IMR-90 (cell line): ENCODE results near the gene CBR4.

Experiments used
- BHLHE40 ChIP-seq: fragments of 150-350 bp; IDR thresholded peaks from 2 replicates; pipeline ENCODE4 v1.6.1; 2016; ENCODE audit warnings: mild to moderate bottlenecking, low read depth, low read length
- CEBPB ChIP-seq: IDR thresholded peaks from 2 replicates; pipeline ENCODE4 v1.6.1; 2012; ENCODE audit warnings: low read depth, low read length, improper control_type of control experiment
- CHD1 ChIP-seq: IDR thresholded peaks from 2 replicates; pipeline ENCODE4 v1.6.1; 2012; ENCODE audit warnings: low read depth, low read length, improper control_type of control experiment
- MAFK ChIP-seq: IDR thresholded peaks from 2 replicates; pipeline ENCODE4 v1.6.1; 2012; ENCODE audit warnings: low read depth, low read length, improper control_type of control experiment
- MXI1 ChIP-seq: IDR thresholded peaks from 2 replicates; pipeline ENCODE4 v1.6.1; 2012; ENCODE audit warnings: low read depth, mild to moderate bottlenecking, low read length, moderate library complexity, borderline replicate concordance
- NFE2L2 ChIP-seq: fragments of 150-350 bp; IDR thresholded peaks from 2 replicates; pipeline ENCODE4 v1.6.1; 2016; ENCODE audit warnings: low read depth, mild to moderate bottlenecking, low read length
- POLR2A ChIP-seq: IDR thresholded peaks from 2 replicates; pipeline ENCODE4 v1.6.1; 2012; ENCODE audit warnings: mild to moderate bottlenecking, low read depth, low read length
- RAD21 ChIP-seq: IDR thresholded peaks from 2 replicates; pipeline ENCODE4 v1.6.1; 2012; ENCODE audit warnings: low read length, improper control_type of control experiment
- RCOR1 ChIP-seq: IDR thresholded peaks from 2 replicates; pipeline ENCODE4 v1.6.1; 2012; ENCODE audit warnings: mild to moderate bottlenecking, low read length, improper control_type of control experiment; ENCODE audit not compliant: insufficient replicate concordance
- RFX5 ChIP-seq: IDR thresholded peaks from 2 replicates; pipeline ENCODE4 v1.8.0; 2012; ENCODE audit warnings: low read depth, mild to moderate bottlenecking, low read length, moderate library complexity
- SMC3 ChIP-seq: fragments of 150-350 bp; IDR thresholded peaks from 2 replicates; pipeline ENCODE4 v1.6.1; 2016; ENCODE audit warnings: low read depth, mild to moderate bottlenecking, antibody characterized with exemption, low read length, moderate library complexity
- TF ChIP-seq, protein P1 (sequence below): conservative IDR thresholded peaks from 2 replicates; pipeline ENCODE4 v1.5.1; 2012; ENCODE audit warnings: mild to moderate bottlenecking, low read depth, low read length, improper control_type of control experiment
- TF ChIP-seq, protein P2 (sequence below): fragments of 150-350 bp; IDR thresholded peaks from 2 replicates; pipeline ENCODE4 v1.6.1; 2017; ENCODE audit warnings: mild to moderate bottlenecking, antibody characterized with exemption, low read length, low read depth

DNA sequence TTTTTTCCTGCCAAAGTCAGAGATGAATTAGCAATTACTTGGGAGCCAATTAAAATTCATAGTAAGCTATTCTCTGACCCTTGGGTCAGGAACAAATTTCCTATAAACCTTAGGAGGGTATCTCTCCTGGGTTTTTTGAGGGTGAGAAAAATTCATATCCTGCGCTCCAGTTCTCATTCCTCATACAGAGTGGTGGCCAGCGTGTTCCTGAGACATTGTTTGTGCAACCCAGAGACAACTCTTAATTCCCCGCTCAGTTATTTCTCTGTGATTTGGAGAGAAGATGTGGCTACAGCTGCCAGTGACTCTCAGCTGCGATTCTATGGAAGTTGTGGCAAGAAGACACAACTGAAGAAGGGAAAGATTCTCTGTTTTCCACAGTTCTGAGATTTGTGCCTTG lies 37.9 kb upstream of the CBR4 start:
- TF ChIP-seq RFX5: no peak
- TF ChIP-seq, protein P1, sequence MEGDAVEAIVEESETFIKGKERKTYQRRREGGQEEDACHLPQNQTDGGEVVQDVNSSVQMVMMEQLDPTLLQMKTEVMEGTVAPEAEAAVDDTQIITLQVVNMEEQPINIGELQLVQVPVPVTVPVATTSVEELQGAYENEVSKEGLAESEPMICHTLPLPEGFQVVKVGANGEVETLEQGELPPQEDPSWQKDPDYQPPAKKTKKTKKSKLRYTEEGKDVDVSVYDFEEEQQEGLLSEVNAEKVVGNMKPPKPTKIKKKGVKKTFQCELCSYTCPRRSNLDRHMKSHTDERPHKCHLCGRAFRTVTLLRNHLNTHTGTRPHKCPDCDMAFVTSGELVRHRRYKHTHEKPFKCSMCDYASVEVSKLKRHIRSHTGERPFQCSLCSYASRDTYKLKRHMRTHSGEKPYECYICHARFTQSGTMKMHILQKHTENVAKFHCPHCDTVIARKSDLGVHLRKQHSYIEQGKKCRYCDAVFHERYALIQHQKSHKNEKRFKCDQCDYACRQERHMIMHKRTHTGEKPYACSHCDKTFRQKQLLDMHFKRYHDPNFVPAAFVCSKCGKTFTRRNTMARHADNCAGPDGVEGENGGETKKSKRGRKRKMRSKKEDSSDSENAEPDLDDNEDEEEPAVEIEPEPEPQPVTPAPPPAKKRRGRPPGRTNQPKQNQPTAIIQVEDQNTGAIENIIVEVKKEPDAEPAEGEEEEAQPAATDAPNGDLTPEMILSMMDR: no peak
- no peak for TF ChIP-seq POLR2A
- TF ChIP-seq CHD1: no peak
- no peak for TF ChIP-seq NFE2L2
- no peak for TF ChIP-seq BHLHE40
- TF ChIP-seq MAFK: no peak
- TF ChIP-seq RAD21: no peak
- no peak for TF ChIP-seq MXI1
- TF ChIP-seq SMC3: no peak
- TF ChIP-seq, protein P2, sequence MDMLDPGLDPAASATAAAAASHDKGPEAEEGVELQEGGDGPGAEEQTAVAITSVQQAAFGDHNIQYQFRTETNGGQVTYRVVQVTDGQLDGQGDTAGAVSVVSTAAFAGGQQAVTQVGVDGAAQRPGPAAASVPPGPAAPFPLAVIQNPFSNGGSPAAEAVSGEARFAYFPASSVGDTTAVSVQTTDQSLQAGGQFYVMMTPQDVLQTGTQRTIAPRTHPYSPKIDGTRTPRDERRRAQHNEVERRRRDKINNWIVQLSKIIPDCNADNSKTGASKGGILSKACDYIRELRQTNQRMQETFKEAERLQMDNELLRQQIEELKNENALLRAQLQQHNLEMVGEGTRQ: no peak
- TF ChIP-seq CEBPB: no peak
- TF ChIP-seq RCOR1: no peak
